ENCODE measurements around the gene UQCRFS1.
"Not testable (repeated sequence)": the region's sequence is repeated elsewhere in the genome, so short reads cannot be mapped to it uniquely, and the experiment has no call there.

Gene UQCRFS1

DNA sequence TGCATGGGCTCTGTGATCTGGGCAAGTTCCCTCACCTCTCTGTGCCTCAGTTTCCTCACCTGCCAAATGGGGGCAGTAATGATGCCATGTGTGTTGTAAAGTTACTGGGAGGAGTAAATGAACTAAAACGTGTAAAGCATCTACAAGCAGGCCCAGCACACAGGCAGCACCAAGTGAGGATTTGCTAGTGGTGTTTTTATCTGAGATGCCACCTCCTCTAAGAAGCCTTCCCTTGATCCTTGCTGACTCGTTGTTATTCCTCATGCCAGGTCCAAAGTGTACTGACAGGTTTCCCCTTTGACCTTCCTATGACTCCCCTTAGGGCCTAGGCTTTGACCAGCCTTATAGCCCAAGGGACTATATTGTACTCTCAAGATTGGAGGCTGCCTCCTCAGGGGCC lies 1.5 kb upstream of the UQCRFS1 start:
- no peak for DNase-seq (ENCODE audit: low read depth)

DNA sequence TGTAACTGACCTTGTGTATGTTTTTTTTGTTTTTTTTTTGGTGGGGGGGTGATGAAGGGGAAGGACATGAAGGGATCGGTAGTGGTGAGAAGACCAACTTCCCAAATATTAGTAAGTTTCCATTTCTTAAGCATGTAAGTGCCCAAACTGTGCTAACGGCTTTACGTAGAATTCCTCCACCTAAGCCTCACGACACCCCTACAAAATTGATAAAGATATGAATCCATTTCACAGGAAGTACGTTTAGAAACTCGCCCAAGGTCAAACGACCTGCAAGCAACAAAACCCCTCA lies 649 bp downstream of the UQCRFS1 start:
- DNase-seq (ENCODE audit: low read depth), result no peak

DNA sequence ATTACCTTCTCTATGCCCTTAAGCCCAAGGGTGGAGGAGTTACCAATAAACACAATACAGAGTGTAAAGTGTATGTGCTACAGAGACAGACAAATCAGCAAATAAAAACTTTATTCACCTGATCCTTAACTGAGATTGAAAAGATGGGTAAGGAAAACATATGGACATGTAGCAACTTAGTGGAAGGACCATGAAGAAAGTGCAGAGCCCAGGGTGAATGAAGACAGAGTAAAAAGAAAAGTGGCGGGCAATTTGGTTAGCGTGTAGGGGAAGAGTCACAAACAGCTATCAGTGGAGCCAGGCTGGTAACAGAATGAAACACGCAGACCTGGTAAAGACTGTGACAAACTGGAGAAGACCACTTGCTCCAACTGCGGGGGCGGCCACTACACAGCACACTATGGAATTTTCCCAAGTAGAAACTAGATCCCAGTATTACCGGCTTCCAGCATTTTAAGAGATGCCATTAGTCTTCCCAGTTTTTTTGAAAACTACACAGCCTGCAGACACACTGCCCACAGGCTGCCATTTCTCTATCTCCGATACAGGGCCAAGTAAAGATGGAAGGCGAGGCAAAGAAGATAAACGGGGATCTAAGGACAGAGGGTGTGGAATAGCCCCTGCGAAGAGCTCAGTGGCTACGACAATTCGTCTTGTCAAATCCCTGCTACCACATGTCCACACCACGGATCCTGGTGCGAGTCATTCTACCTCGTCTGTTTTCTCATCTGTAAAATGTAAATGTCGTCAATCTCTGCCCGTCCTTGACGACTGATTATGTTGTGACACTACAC lies 1.2 kb downstream of the UQCRFS1 start:
- peak; percentile 23 for DNase-seq (ENCODE audit: low read depth)

DNA sequence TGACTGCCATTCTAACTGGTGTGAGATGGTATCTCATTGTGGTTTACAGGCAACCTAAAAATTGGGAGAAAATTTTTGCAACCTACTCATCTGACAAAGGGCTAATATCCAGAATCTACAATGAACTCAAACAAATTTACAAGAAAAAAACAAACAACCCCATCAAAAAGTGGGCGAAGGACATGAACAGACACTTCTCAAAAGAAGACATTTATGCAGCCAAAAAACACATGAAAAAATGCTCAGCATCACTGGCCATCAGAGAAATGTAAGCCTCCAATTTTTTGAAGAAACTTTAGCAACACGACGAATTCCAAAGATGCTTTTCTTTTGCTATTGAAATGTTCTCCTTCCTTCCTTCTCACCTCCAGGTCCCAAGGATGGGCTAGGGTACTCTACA lies 1.9 kb downstream of the UQCRFS1 start:
- not testable (repeated sequence) for DNase-seq (ENCODE audit: low read depth)

DNA sequence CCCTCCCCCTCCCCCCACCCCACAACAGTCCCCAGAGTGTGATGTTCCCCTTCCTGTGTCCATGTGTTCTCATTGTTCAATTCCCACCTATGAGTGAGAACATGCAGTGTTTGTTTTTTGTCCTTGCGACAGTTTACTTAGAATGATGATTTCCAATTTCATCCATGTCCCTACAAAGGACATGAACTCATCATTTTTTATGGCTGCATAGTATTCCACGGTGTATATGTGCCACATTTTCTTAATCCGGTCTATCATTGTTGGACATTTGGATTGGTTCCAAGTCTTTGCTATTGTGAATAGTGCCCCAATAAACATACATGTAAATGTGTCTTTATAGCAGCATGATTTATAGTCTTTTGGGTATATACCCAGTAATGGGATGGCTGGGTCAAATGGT lies 2.4 kb downstream of the UQCRFS1 start:
- not testable (repeated sequence) for DNase-seq (ENCODE audit: low read depth)

DNA sequence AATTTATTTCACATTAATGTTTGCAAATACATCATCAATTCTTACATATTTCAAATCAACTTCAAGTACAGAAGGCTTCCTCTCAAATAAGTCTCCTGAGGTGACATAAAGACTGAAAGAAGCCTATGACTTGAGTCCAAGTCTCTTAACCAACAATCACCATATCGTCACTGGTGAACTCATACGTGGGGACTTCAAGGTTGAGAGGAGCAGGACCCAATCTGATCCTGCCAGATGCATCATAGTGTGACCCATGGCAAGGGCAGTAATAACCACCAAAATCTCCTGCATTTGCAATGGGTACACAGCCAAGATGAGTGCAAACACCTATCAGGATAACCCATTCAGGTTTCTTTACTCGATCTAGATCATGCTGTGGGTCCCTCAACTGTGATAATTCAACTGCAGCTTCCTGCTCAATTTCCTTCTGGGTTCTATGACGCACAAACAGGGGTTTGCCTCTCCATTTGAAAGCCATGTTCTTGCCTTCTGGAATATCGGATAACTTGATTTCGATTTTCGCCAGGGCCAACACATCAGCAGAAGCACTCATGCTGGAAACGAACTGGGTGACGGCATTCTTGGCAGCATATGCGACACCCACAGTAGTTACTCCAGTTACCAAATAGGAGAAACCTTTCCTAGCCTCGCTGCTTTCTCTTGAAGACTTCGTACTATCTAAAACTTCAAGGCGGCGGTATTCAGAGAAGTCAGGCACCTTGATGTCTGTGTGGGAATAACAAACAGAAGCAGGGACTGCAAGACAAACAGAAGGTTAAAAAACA lies 5.4 kb downstream of the UQCRFS1 start:
- DNase-seq (ENCODE audit: low read depth), result not testable (repeated sequence)

DNA sequence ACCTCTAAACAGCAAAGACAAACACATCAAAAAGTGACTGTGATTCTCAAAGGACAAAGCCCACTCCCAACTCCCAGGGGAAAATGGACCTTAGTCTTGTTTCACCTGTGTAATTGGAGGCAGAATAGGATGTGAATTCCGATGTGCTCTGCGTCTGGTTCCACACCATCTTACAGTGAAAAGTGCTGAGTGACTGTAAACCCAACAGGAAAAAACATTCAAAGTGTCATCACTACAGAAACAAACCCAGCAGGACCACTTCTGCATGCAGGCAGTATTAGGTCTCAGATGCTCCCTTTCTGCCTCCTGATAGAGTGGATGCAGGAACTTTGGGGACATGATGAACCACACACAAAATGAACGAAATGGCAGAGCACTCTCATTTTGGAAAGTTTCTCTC lies 6.5 kb downstream of the UQCRFS1 start:
- no peak for DNase-seq (ENCODE audit: low read depth)

DNA sequence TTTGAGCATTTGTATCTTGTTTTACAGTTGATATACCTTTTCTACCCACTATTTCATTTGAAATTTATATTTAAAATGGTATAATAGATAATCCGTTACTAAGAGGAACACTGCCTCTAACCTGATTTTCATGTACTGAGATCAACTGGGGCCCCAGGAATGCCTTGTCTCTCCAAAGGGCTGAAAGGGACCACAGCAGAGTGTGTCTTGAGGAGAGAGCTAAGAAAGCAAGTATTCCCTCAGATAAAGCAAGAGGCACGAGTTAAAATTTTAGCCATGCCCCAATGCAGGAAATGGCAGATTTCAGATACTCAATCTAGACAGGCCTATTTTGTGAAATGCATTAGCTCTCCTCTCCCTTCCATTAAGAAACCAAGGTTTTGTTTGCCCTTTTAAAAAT lies 10.7 kb downstream of the UQCRFS1 start:
- no peak for DNase-seq (ENCODE audit: low read depth)

DNA sequence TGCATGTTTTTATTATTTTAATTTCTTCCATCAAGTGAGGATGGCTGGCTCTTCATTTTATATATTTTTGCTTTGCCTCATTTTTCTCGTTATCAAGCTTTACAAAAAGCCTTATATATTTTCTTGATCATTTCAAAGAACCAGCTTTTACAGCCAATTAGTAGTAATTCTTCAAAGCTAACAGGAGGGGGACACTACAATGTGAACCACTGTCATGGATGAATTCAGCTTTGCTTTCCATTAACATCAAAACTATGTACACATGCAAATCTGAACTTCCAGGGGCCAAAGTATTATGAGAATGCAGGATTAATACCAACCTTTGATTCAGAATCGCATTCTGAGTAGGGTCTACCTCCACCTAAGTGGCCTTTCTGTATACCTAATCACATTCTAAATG lies 11.1 kb downstream of the UQCRFS1 start:
- DNase-seq (ENCODE audit: low read depth), result no peak

DNA sequence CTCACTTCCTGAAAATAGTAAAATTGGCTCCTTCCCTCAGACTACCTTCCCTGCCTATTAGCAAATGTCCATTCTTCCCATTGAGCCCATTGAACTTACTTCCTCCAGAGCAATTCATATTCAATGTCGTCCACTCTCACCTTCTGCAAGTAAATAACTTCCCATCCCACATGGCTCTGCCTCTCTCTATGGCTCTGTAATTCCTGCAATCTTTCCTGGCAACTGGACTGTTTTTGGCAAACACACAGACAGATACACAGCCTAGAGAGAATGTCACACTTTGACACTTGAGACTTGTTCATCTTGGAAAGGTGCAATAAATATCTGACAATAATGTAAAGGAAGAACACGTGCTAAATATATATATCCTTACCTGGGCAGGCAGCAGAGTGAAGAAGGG lies 18.3 kb downstream of the UQCRFS1 start:
- DNase-seq (ENCODE audit: low read depth), result no peak

DNA sequence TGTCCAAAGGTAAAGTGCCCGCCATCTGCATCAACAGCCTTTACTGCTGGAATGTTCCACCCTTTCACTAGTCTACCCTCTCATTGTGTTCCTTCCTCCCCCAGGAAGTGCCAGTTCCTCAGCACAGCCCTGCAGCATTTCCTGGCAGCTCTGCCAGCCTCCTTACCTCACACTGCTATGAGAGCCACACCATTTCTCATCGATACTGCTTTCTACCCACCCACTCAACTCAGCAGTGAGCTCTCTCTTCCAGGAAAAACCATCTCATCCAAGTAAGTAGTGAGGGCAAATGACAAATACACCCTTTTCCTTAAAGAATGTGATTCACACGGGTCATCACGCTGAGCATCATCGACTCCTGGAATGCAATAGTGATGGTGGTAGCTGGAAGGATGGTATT lies 19.8 kb downstream of the UQCRFS1 start:
- no peak for DNase-seq (ENCODE audit: low read depth)

DNA sequence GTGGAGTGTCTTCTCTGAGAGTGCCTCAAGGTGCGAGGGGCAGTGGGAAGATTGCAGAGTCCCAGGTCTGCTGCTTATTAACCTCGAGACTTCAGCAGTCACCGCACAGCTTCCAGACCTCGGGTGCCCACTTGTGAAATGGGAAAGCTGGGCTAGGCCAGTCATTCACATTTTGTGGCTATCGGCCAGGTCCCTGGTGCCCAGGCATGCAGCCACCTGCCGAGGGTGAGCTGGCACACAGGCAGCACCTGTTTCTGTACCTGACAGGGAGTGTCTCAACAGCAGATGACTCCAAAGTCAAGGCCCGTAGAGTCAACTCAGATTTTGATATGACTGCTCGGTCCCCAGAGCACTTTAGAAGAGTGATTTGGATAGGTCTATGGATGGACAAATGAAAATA lies 21.9 kb downstream of the UQCRFS1 start:
- no peak for DNase-seq (ENCODE audit: low read depth)

DNA sequence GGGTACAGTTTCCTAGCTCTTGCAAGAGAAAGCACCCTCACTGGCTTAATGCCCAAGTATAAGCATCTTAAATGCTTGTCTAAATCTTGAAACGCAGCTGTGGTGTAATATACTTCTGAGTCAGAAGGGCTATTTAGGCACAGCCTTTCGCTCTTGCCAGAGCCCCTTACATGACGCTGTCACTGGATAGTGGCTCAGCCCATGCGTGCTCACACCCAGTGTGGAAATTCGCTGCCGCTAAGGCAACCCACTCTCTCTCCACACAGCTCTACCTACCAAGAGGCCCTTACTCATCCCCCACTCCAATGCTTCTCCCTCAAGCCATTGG lies 24.0 kb downstream of the UQCRFS1 start:
- no peak for DNase-seq (ENCODE audit: low read depth)

DNA sequence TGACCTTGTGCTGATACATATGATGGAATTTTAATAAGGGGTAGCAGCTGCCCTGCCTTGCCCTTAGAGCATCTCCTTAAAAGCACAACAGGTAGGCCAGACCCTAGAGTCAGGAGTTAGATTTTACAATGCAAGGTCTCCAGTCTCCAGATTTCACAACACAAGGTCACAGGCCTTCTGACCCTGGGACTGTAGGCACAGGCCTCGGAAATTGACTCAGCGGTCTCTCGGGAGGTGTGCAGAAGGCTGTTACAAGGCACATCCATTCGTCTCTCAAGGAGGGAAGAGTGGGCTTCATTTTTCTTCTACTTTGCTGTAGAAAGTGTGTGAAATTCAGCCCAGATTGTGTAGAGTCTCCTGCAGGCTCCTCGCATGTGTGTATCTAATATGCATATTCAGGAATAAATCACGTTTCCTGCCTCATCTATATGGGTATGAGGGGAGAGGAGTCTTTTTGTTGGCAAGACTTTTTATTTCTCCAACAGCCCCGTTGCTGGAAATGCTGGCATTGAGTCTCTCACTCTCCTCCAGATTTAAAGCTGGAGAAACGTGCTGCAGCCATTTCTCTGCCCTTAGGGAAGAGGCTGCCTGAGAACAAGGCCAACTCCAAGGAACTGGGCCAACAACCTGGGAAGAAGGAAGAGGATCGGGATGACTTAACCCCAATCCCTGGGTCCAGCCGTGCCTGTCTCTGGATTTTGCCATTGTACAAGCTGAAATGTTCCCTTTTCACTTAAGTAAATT lies 24.5 kb downstream of the UQCRFS1 start:
- DNase-seq (ENCODE audit: low read depth), result no peak

DNA sequence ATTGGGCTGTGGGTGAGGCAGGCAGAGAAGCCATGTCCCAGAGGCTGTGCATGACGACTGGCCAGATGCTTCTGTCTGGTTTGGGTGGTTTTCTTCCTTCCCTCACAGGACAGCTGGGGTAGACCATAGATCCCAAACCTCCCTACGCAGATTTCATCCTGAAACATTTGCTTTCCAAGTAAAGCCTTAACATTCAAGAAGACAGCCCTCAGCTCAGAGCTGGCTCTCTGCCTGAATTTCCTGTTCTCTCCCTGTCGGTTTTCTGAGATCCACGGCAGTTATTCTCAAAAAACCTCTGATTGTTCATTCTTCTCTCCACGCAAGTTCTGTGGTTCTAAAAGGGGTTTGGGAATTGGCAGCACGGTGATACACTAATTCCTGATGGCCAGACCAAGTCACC lies 25.3 kb downstream of the UQCRFS1 start:
- no peak for DNase-seq (ENCODE audit: low read depth)

DNA sequence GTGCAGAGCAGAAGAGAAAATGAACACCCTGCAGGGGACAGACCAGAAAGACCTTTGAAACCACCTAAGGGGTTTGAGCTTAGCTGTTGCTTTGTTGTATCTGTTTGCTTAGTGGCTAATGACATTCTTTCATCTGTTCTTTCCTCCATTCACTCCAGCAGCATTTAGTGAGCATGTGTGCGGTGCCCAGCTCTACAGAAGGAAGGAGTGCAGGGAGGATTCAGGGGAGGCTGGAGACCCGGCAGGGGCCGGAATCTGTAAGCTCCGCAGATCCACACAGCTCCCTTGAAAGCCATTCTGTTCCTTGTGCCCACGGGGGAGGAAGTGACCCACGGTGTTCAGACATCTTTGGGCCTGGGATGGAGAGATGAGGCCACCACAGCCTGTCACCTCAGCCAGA lies 27.5 kb downstream of the UQCRFS1 start:
- no peak for DNase-seq (ENCODE audit: low read depth)

DNA sequence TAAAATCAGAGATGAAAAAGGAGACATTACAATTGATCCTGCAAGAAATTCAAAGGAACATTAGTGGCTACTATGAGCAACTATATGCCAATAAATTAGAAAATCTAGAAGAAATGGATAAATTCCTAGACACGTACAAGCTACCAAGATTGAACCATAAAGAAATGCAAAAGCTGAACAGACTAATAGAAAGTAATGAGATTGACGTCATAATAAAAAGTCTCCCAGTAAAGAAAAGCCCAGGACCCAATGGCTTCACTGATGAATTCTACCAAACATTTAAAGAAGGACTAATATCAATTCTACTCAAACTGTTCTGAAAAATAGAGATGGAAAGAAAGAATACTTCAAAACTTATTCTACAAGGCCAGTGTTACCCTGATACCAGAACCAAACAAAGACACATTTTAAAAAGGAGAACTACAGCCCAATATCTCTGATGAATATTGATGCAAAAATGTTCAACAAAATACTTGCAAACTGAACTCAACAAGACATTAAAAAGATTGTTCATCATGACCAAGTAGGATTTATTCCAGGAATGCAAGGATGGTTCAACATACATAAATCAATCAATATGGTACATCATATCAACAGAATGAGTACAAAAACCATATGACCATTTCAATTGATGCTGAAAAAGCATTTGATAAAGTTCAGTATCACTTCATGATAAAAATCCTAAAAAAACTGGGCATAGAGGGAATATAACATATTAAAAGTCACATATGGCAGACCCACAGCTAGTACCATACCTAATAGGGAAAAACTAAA lies 35.8 kb downstream of the UQCRFS1 start:
- DNase-seq (ENCODE audit: low read depth), result no peak

DNA sequence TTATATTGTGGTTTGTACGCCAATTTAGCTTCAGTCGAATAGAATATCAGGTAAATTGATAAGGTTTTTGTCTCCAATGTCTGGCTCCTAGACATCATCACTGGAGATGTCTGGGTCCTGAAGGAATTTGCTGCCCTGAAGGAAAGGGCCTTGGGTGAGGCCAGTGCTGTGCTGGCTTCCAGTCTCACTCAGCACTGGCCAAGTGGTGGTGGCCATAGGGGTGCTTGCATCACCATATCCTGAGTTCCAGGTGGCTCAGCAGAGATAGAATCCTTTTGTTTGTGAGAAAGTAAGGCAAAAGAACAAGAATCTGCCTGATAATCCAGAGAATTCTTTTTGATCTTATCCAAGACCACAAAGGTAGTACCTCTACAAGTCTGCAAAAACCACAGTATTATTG lies 39.1 kb downstream of the UQCRFS1 start:
- no peak for DNase-seq (ENCODE audit: low read depth)

DNA sequence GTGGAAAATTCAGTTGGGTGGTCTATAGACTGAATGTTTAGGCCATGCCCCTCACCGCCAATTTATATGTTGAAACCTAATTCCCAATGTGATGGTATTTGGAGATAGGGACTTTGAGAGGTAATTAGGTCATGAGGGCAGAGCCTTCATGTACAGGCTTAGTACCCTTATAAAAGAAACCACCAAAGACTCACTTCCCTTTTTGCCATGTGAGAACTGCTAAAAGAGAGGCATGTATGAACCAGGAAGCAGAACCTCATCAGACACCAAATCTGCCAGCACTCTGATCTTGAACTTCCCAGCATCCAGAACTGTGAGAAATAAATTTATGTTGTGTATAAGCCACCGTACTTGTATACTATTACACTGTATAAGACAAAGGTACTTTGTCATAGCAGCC lies 40.6 kb downstream of the UQCRFS1 start:
- DNase-seq (ENCODE audit: low read depth), result no peak

DNA sequence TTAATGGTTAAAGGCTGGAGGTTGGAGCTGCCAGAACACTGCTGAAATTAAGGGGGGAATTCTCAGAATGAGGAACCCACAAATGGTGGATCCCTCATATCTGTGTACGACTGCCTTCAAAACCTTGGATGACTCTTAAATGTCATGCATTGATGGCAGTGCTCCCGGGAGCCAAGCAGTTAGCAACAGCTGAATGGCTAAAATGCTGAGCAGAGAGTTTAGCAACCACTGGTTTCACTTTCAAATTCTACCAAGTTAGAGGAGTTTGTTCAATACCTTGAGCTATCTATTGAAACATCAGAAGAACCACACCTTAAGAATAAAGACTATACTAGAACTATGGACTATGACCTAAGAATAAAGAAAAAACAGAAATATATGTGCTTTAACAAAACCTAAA lies 41.4 kb downstream of the UQCRFS1 start:
- no peak for DNase-seq (ENCODE audit: low read depth)

DNA sequence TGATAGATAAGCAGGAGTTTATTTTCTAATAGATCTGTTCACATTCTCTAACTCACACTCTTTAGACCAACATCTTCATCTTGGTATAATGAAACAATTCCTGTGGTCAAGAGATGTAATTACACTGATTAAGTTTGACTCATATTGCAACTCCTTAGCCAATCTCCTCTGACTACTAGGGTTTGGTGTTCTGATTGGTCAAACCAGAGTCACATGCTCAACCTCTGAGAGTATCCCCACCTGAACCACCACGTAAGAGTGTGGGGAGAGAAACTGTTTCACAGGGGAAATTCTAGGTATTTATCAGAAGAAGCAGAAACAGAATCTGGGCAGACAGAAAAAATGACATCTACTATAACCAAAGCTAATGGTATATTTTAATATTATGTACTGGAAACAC lies 42.4 kb downstream of the UQCRFS1 start:
- DNase-seq (ENCODE audit: low read depth), result no peak

DNA sequence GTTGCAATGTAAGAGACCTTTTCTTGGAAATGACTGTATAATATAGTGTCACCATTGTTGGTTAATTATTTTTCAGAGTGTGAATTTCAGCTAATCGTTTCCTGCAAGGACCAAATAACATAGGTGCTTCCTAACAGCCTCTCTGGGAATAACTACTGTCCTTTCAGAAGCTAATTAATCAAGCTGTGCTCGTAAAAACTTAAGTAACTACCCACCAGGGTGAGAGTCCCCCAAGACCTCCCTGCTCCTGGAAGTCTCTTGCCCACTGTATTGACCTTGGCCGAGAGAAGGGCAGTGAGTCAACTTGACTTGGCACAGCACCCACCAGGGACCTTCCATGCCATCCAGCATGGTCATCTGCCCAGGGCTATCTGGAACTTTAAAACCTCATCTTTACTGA lies 50.3 kb downstream of the UQCRFS1 start:
- DNase-seq (ENCODE audit: low read depth), result no peak

DNA sequence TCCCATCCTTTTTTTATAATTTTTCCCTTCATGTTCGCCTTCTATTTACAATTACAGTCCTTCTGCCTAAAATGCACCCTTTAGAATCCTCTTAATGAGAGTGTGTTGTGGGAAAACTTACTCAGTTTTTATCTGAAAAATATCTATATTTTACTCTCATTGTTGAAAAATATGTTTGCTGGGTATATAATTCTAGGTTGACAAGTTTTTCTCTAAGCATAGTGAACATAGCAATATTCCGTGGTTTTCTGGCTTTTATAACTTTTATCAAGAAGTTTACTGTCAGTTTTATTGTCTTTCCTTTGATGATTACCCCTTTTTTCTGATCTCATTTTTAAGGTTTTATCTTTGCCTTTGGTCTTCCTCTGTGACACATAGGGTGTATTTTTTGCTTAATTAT lies 57.3 kb downstream of the UQCRFS1 start:
- no peak for DNase-seq (ENCODE audit: low read depth)

Data from iris pigment epithelial cell (primary cell).